ENCODE results near the gene PDYN. TPM values are rescaled to one million over a fixed set of nuclear protein-coding genes. Genes with fewer than 3 reads are reported as not detected.

PDYN gene
- total RNA-seq, 1 donor from 2014 or later = not detected

GRCh38 chr20:1933465-1933870, 60.4 kb downstream of the PDYN start:
- H3K36me3 Mint-ChIP-seq = no peaks in the 10 kb centered on the region
- TF ChIP-seq CTCF (IDR thresholded peaks at IDR 0.05; ENCODE audit: unreplicated experiment) = no peak
- H3K27ac Mint-ChIP-seq = no peak overlapping the region
- H3K4me3 Mint-ChIP-seq = no peak overlapping the region
- no peaks in the 10 kb centered on the region for H3K9me3 Mint-ChIP-seq
- peaks cover 19% of the 10 kb centered on the region for H3K4me1 Mint-ChIP-seq
- H3K27me3 Mint-ChIP-seq (ENCODE audit: low read depth) = no peaks in the 10 kb centered on the region
- no peak for DNase-seq (ENCODE audit: low spot score in 2 of 2, unreplicated experiment in 2 of 2)

- no peaks in the 10 kb centered on the region for H3K27me3 Mint-ChIP-seq (ENCODE audit: low read depth)
Observed at GRCh38 chr20:1932971-1933370, 60.9 kb downstream of the PDYN start.

GRCh38 chr20:1931830-1932229, 62.0 kb downstream of the PDYN start:
- no peak for DNase-seq (ENCODE audit: low spot score in 2 of 2, unreplicated experiment in 2 of 2)
- Mint-ChIP-seq H3K27me3 (ENCODE audit: low read depth) (no peaks in the 10 kb centered on the region), H3K4me1 (peaks cover 19% of the 10 kb centered on the region), H3K27ac (no peak overlapping the region), H3K4me3 (no peak overlapping the region), H3K36me3 (no peaks in the 10 kb centered on the region), H3K9me3 (no peaks in the 10 kb centered on the region)
- no peak for TF ChIP-seq CTCF (IDR thresholded peaks at IDR 0.05; ENCODE audit: unreplicated experiment)

More at GRCh38 chr20:1932971-1933370, 60.9 kb downstream of the PDYN start:
- Mint-ChIP-seq H3K9me3 (no peaks in the 10 kb centered on the region), H3K36me3 (no peaks in the 10 kb centered on the region), H3K27ac (no peak overlapping the region), H3K4me3 (no peak overlapping the region), H3K4me1 (peaks cover 19% of the 10 kb centered on the region)
- no peak for TF ChIP-seq CTCF (IDR thresholded peaks at IDR 0.05; ENCODE audit: unreplicated experiment)
- no peak for DNase-seq (ENCODE audit: low spot score in 2 of 2, unreplicated experiment in 2 of 2)

- no peak for TF ChIP-seq CTCF (IDR thresholded peaks at IDR 0.05; ENCODE audit: unreplicated experiment)
- no peak for DNase-seq (ENCODE audit: low spot score in 2 of 2, unreplicated experiment in 2 of 2)
- H3K9me3 Mint-ChIP-seq = no peaks in the 10 kb centered on the region
- no peaks in the 10 kb centered on the region for H3K36me3 Mint-ChIP-seq
- H3K4me3 Mint-ChIP-seq = no peak overlapping the region
- no peaks in the 10 kb centered on the region for H3K27me3 Mint-ChIP-seq (ENCODE audit: low read depth)
- peaks cover 17% of the 10 kb centered on the region for H3K4me1 Mint-ChIP-seq
- no peak overlapping the region for H3K27ac Mint-ChIP-seq
Observed at GRCh38 chr20:1930165-1930564, 63.7 kb downstream of the PDYN start.

GRCh38 chr20:1929460-1929859, 64.4 kb downstream of the PDYN start:
- TF ChIP-seq CTCF (IDR thresholded peaks at IDR 0.05; ENCODE audit: unreplicated experiment) = no peak
- Mint-ChIP-seq H3K9me3 (no peaks in the 10 kb centered on the region), H3K27ac (no peak overlapping the region), H3K4me3 (no peak overlapping the region), H3K36me3 (no peaks in the 10 kb centered on the region), H3K4me1 (peaks cover 11% of the 10 kb centered on the region), H3K27me3 (ENCODE audit: low read depth) (no peaks in the 10 kb centered on the region)
- DNase-seq (ENCODE audit: low spot score in 2 of 2, unreplicated experiment in 2 of 2) = no peak

- Mint-ChIP-seq H3K4me1 (peaks cover 5% of the 10 kb centered on the region), H3K27me3 (ENCODE audit: low read depth) (no peaks in the 10 kb centered on the region), H3K27ac (no peak overlapping the region), H3K4me3 (no peak overlapping the region), H3K36me3 (no peaks in the 10 kb centered on the region), H3K9me3 (no peaks in the 10 kb centered on the region)
- TF ChIP-seq CTCF (IDR thresholded peaks at IDR 0.05; ENCODE audit: unreplicated experiment) = no peak
- DNase-seq (ENCODE audit: low spot score in 2 of 2, unreplicated experiment in 2 of 2) = no peak
Observed at GRCh38 chr20:1928782-1929181, 65.1 kb downstream of the PDYN start.
